Renal pelvis (tissue), 12 donors: ENCODE measurements around the gene SCYGR8. TPM values are rescaled to one million over a fixed set of nuclear protein-coding genes. Genes with fewer than 3 reads are reported as not detected.
"Not testable (repeated sequence)": the region's sequence is repeated elsewhere in the genome, so short reads cannot be mapped to it uniquely, and the experiment has no call there.

Experiments used
- DNase-seq: peaks from one replicate; pipeline ENCODE4 v3.0.0-alpha.2; 2013
- long read RNA-seq, 16 experiments: transcript quantifications; one replicate each; lab custom pipeline, GENCODE V29; 2026
- polyA plus RNA-seq, 3 donors: library from polyadenylated mRNA; unstranded; fragments of 120-200 nt; gene quantifications; one replicate each; pipeline ENCODE4 v1.2.1, GENCODE V29; 2013; ENCODE audit not compliant: insufficient read length in 3 of 3

Gene SCYGR8
- polyA plus RNA-seq, result not detected
- long read RNA-seq, donor 1, result 0 reads
- long read RNA-seq, donor 2, result 0 reads
- long read RNA-seq, donor 3, result 0 reads
- long read RNA-seq, donor 4, result 0 reads
- long read RNA-seq, donor 5, result 0 reads
- long read RNA-seq, donor 6, result 0 reads
- long read RNA-seq, donor 7, result 0 reads
- long read RNA-seq, donor 8, result 0 reads
- long read RNA-seq, donor 9, result 0 reads
- long read RNA-seq, donor 10, result 0 reads
- long read RNA-seq, donor 11, result 0 reads
- long read RNA-seq, donor 12, result 0 reads
- long read RNA-seq, donor 13, result 0 reads
- long read RNA-seq, donor 14, result 0 reads
- long read RNA-seq, donor 15, result 0 reads
- long read RNA-seq, donor 16, result 0 reads

GRCh38 chr2:227745594-227745993 lies at the start of gene SCYGR8:
SCYGR8 (plus strand) TSS chr2:227745894; CDS start chr2:227745894, 0 bp downstream.
- DNase-seq, result no peak

- DNase-seq, result no peak
Observed at GRCh38 chr2:227696990-227697679, 48.6 kb upstream of the SCYGR8 start.

- no peak for DNase-seq
Observed at GRCh38 chr2:227701556-227701955, 44.1 kb upstream of the SCYGR8 start.

GRCh38 chr2:227703280-227703732 lies 42.4 kb upstream of the SCYGR8 start:
- no peak for DNase-seq

GRCh38 chr2:227703961-227704360 lies 41.7 kb upstream of the SCYGR8 start:
- no peak for DNase-seq

GRCh38 chr2:227706859-227707258 lies 38.8 kb upstream of the SCYGR8 start:
- no peak for DNase-seq

GRCh38 chr2:227707390-227707789 lies 38.3 kb upstream of the SCYGR8 start:
- DNase-seq, result no peak

- no peak for DNase-seq
Observed at GRCh38 chr2:227710986-227711385, 34.7 kb upstream of the SCYGR8 start.

GRCh38 chr2:227713291-227713690 lies 32.4 kb upstream of the SCYGR8 start:
- no peak for DNase-seq

- no peak for DNase-seq
Observed at GRCh38 chr2:227716501-227716900, 29.2 kb upstream of the SCYGR8 start.

GRCh38 chr2:227717687-227718567 lies 27.8 kb upstream of the SCYGR8 start, which contains the start of gene SLC19A3:
SLC19A3 (minus strand) TSS chr2:227718028; CDS start chr2:227702318, 15,710 bp downstream.
- DNase-seq, result peak; percentile 69

- no peak for DNase-seq
Observed at GRCh38 chr2:227719641-227720040, 26.1 kb upstream of the SCYGR8 start.

- DNase-seq, result no peak
Observed at GRCh38 chr2:227720680-227721079, 25.0 kb upstream of the SCYGR8 start.

- DNase-seq, result not testable (repeated sequence)
Observed at GRCh38 chr2:227722821-227723220, 22.9 kb upstream of the SCYGR8 start.

- no peak for DNase-seq
Observed at GRCh38 chr2:227724394-227725039, 21.2 kb upstream of the SCYGR8 start, which contains the start of gene SCYGR6. SCYGR6 (minus strand) TSS chr2:227724757; CDS start chr2:227724757, 0 bp downstream.

GRCh38 chr2:227728035-227728434 lies 17.7 kb upstream of the SCYGR8 start, which contains the start of gene SCYGR7:
SCYGR7 (plus strand) TSS chr2:227728335; CDS start chr2:227728335, 0 bp downstream.
- DNase-seq, result no peak

- DNase-seq, result no peak
Observed at GRCh38 chr2:227739351-227739750, 6.3 kb upstream of the SCYGR8 start.

- DNase-seq, result not testable (repeated sequence)
Observed at GRCh38 chr2:227740705-227741104, 5.0 kb upstream of the SCYGR8 start.

GRCh38 chr2:227748079-227748478 lies 2.4 kb downstream of the SCYGR8 start:
- DNase-seq, result no peak

- not testable (repeated sequence) for DNase-seq
Observed at GRCh38 chr2:227756261-227756660, 10.6 kb downstream of the SCYGR8 start.

- no peak for DNase-seq
Observed at GRCh38 chr2:227759411-227760118, 13.9 kb downstream of the SCYGR8 start.
